ENCODE data around the gene CHCHD4.
"Not testable (repeated sequence)": the region's sequence is repeated elsewhere in the genome, so short reads cannot be mapped to it uniquely, and the experiment has no call there.

CHCHD4 gene

DNA sequence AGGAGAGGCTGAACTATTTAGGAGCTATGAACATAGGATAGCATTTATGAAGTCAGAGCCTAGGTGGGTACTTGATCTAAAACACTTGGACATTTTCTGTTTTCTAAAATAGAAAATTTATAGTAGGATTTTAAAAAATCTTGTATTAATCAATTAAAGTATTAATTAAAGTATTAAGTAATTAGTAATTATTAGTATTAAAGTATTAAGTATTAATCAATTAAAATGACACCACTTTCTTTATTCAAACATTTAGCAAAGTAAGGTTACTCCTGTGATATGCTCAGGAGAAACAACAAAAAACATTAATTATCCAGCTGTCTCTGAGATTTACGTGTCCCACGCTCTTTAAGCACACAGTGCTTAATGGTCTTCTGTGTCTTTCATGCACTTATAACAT lies 32.2 kb downstream of the CHCHD4 start:
- Histone ChIP-seq H3K4me3 (replicated peaks; ENCODE audit: insufficient read depth, low read length) (no peak overlapping the region), H3K27ac (replicated peaks) (no peak overlapping the region), H3K27me3 (ENCODE audit: insufficient read depth, poor library complexity, severe bottlenecking) (peaks cover 3% of the 10 kb centered on the region)
- DNase-seq (ENCODE audit: low read depth in 1 of 2, low spot score in 1 of 2), result no peak
- TF ChIP-seq GABPA (IDR thresholded peaks at IDR 0.05; ENCODE audit: low read depth), result no peak
- no peak for TF ChIP-seq SPI1 (IDR thresholded peaks at IDR 0.05; ENCODE audit: borderline replicate concordance, low read depth)
- TF ChIP-seq, protein P1, sequence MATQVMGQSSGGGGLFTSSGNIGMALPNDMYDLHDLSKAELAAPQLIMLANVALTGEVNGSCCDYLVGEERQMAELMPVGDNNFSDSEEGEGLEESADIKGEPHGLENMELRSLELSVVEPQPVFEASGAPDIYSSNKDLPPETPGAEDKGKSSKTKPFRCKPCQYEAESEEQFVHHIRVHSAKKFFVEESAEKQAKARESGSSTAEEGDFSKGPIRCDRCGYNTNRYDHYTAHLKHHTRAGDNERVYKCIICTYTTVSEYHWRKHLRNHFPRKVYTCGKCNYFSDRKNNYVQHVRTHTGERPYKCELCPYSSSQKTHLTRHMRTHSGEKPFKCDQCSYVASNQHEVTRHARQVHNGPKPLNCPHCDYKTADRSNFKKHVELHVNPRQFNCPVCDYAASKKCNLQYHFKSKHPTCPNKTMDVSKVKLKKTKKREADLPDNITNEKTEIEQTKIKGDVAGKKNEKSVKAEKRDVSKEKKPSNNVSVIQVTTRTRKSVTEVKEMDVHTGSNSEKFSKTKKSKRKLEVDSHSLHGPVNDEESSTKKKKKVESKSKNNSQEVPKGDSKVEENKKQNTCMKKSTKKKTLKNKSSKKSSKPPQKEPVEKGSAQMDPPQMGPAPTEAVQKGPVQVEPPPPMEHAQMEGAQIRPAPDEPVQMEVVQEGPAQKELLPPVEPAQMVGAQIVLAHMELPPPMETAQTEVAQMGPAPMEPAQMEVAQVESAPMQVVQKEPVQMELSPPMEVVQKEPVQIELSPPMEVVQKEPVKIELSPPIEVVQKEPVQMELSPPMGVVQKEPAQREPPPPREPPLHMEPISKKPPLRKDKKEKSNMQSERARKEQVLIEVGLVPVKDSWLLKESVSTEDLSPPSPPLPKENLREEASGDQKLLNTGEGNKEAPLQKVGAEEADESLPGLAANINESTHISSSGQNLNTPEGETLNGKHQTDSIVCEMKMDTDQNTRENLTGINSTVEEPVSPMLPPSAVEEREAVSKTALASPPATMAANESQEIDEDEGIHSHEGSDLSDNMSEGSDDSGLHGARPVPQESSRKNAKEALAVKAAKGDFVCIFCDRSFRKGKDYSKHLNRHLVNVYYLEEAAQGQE (IDR thresholded peaks at IDR 0.05; ENCODE audit: insufficient replicate concordance, low read depth), result no peak
- TF ChIP-seq, protein P2, sequence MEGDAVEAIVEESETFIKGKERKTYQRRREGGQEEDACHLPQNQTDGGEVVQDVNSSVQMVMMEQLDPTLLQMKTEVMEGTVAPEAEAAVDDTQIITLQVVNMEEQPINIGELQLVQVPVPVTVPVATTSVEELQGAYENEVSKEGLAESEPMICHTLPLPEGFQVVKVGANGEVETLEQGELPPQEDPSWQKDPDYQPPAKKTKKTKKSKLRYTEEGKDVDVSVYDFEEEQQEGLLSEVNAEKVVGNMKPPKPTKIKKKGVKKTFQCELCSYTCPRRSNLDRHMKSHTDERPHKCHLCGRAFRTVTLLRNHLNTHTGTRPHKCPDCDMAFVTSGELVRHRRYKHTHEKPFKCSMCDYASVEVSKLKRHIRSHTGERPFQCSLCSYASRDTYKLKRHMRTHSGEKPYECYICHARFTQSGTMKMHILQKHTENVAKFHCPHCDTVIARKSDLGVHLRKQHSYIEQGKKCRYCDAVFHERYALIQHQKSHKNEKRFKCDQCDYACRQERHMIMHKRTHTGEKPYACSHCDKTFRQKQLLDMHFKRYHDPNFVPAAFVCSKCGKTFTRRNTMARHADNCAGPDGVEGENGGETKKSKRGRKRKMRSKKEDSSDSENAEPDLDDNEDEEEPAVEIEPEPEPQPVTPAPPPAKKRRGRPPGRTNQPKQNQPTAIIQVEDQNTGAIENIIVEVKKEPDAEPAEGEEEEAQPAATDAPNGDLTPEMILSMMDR (IDR thresholded peaks at IDR 0.05; ENCODE audit: insufficient read depth, low read length), result no peak
- no peak for TF ChIP-seq POLR2AphosphoS5 (IDR thresholded peaks at IDR 0.05; ENCODE audit: low read depth)

DNA sequence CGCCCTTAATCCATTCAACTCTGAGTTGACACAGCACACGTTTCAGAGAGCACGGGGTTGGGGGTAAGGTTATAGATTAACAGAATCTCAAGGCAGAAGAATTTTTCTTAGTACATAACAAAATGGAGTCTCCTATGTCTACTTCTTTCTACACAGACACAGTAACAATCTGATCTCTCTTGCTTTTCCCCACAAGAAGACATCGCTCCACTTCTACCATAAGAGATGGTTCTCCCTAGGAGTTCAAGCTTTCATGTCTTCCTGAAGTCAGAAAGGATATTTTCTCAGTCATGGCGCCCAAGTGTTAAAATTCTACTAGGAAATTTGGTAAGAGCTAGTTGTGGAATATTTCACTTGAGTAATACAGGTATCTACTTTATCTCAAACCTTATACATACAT lies 32.7 kb downstream of the CHCHD4 start:
- not testable (repeated sequence) for H3K27ac ChIP-seq (replicated peaks); DNase-seq (ENCODE audit: low read depth in 1 of 2, low spot score in 1 of 2); H3K4me3 ChIP-seq (replicated peaks; ENCODE audit: insufficient read depth, low read length); H3K27me3 ChIP-seq (ENCODE audit: insufficient read depth, poor library complexity, severe bottlenecking)

DNA sequence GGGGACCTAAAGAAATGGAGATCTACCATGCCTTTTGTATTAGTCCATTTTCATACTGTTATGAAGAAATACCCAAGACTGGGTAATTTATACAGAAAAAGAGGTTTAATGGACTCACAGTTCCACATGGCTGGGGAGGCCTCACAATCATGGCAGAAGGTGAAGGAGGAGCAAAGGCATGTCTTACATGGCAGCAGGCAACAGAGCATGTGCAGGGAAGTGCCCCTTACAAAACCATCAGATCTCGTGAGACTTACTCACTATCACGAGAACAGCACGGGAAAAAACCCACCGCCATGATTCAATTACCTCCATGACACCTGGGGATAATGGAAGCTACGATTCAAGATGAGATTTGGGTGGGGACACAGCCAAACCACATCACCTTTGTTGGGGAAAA lies 37.2 kb downstream of the CHCHD4 start:
- not testable (repeated sequence) for DNase-seq (ENCODE audit: low read depth in 1 of 2, low spot score in 1 of 2); H3K27ac ChIP-seq (replicated peaks); H3K4me3 ChIP-seq (replicated peaks; ENCODE audit: insufficient read depth, low read length); H3K27me3 ChIP-seq (ENCODE audit: insufficient read depth, poor library complexity, severe bottlenecking)

DNA sequence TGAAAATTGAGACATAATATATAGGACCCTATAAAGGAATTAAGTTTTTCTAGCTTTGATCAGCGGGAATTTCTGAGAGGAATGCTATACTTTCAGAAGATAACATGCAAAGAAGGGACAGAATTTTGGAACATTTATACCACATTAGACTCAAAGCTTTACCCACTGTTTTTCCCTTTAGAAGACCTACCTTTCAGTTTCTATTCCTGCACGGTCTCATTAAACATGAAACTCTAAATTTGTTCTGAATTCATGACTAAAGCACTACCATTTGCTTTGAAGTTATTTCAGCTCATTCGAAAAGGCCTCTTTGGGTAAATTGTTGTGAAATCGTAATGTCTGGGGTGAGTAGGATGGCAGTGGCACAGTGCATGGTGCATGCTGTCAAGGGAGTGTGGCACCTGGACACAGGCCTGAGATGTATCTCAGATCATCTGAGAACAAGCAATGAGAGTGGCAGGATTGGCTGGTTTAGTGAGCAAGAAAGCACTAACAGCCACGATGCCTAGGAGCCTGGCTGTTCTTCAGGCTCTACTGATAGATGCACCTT lies 42.5 kb downstream of the CHCHD4 start:
- no peak overlapping the region for H3K27ac ChIP-seq (replicated peaks)

More for the DNA sequence above, 42.5 kb downstream of the CHCHD4 start:
- DNase-seq (ENCODE audit: low read depth in 1 of 2, low spot score in 1 of 2), result no peak
- TF ChIP-seq, protein P1 (IDR thresholded peaks at IDR 0.05; ENCODE audit: insufficient replicate concordance, low read depth), result no peak
- TF ChIP-seq GABPA (IDR thresholded peaks at IDR 0.05; ENCODE audit: low read depth) (no peak), SPI1 (IDR thresholded peaks at IDR 0.05; ENCODE audit: borderline replicate concordance, low read depth) (no peak), POLR2AphosphoS5 (IDR thresholded peaks at IDR 0.05; ENCODE audit: low read depth) (no peak)
- TF ChIP-seq, protein P2 (IDR thresholded peaks at IDR 0.05; ENCODE audit: insufficient read depth, low read length), result no peak
- Histone ChIP-seq H3K27me3 (ENCODE audit: insufficient read depth, poor library complexity, severe bottlenecking) (no peaks in the 10 kb centered on the region), H3K4me3 (replicated peaks; ENCODE audit: insufficient read depth, low read length) (no peak overlapping the region)
